Epithelial cell of alveolus of lung (primary cell): ENCODE results near the gene SLC6A19. TPM values are rescaled to one million over a fixed set of nuclear protein-coding genes. Genes with fewer than 3 reads are reported as not detected.

Source experiments
- total RNA-seq: library from RNA; depleted of rRNA; stranded (reverse); fragments of >200 nt; gene quantifications from 2 replicates; pipeline ENCODE4 v1.2.1, GENCODE V29; 2015

SLC6A19 gene
- total RNA-seq = not detected in 2 replicates

DNA sequence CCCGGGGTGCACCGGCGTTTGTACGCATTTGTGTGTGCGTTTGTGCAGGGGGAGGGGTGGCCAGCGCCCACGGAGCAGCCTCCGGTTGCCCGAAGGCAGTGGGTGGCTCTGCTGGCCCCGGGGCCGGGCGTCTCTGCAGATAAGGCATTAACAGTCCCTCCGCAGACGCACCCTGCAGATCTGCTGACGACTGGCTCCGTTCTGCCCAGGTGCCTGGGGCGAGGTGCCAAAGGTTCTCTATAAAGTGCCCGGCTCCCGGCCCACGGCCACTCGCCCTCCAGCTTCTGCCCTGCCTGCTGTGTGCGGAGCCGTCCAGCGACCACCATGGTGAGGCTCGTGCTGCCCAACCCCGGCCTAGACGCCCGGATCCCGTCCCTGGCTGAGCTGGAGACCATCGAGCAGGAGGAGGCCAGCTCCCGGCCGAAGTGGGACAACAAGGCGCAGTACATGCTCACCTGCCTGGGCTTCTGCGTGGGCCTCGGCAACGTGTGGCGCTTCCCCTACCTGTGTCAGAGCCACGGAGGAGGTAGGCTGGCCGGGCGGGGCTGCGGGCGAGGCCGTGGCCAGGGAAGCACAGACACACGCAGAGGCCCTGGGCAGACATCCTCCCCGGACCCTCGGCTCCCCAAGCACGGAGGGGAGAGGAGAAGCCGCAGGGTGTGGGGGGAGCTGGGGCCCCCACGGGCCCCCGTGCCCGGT lies at the start of gene SLC6A19:
Gene SLC6A19, plus strand, starts transcription at position 269 of the 699 bp plus-strand sequence. Its CDS starts 56 bp downstream, at position 325.

DNA sequence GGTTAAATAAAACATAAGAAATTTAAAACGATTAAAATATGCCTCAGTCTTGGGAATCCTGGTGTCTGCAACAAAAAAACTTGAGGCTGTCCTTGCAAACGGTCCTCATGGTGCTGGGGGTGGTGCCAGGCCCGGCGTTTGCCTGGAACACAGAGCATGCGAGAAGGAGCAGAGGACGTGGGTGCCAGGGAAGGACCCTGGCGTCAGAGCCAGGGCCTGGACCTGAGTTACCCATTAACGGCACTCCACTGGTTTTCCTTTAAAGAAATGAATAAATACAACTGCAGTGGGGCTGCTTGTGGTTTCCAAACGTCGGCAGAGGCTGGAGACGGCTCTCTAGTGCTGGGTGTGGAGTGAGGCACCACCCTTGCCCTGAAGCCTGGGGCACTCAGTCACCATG lies 23.7 kb downstream of the SLC6A19 start, which contains the start of gene SLC6A18:
Gene SLC6A18, plus strand, starts transcription at position 301 of the 400 bp plus-strand sequence. Its CDS starts 97 bp downstream, at position 398.

Other genes starting within 250 kb of the SLC6A19 start
- gene NKD2, start 192.8 kb upstream of the SLC6A19 start, total RNA-seq = 2.1 and 102 TPM in 2 replicates
- gene SLC12A7, start 89.5 kb upstream of the SLC6A19 start, total RNA-seq = 8.1 and 26.0 TPM in 2 replicates
- not detected in 2 replicates for gene SLC6A18, start 23.8 kb downstream of the SLC6A19 start, total RNA-seq
- gene TERT, start 93.5 kb downstream of the SLC6A19 start, total RNA-seq = not detected in 2 replicates
- gene CLPTM1L, start 143.5 kb downstream of the SLC6A19 start, total RNA-seq = 91.5 and 115 TPM in 2 replicates
- not detected in 2 replicates for gene SLC6A3, start 243.8 kb downstream of the SLC6A19 start, total RNA-seq